A549 (cell line): ENCODE data around the gene TBCC.

ENCODE experiments used
- CHD2 ChIP-seq: fragments of 150-350 bp; IDR thresholded peaks from 2 replicates; pipeline ENCODE4 v1.6.1; 2014; ENCODE audit warnings: low read length; ENCODE audit not compliant: partially characterized antibody
- CTCF ChIP-seq: fragments of >200 bp; sonication (Bioruptor Twin); formaldehyde crosslinking; IDR thresholded peaks from 3 replicates; pipeline ENCODE4 v1.5.1; 2016
- EP300 ChIP-seq, 2 experiments: fragments of >200 bp; sonication (Bioruptor Twin); formaldehyde crosslinking; IDR thresholded peaks; 2 replicates in 1 of 2; 3 replicates in 1 of 2; pipeline ENCODE4 v1.6.1; 2016 to 2017
- HDAC2 ChIP-seq: fragments of 200-600 bp; sonication (generic); IDR thresholded peaks from 2 replicates; pipeline ENCODE4 v1.6.1; 2016
- MAX ChIP-seq: IDR thresholded peaks from 2 replicates; pipeline ENCODE4 v1.6.1; 2012
- MYC ChIP-seq: IDR thresholded peaks from 2 replicates; pipeline ENCODE4 v1.6.1; 2012; ENCODE audit warnings: mild to moderate bottlenecking, inconsistent platforms, low read length, improper control_type of control experiment, borderline replicate concordance
- PHF8 ChIP-seq: fragments of 200-600 bp; sonication (generic); IDR thresholded peaks from 2 replicates; pipeline ENCODE4 v1.6.1; 2016; ENCODE audit warnings: low read depth, mild to moderate bottlenecking, antibody characterized with exemption, moderate library complexity, borderline replicate concordance
- POLR2A ChIP-seq: IDR thresholded peaks from 2 replicates; pipeline ENCODE4 v1.6.1; 2012; ENCODE audit warnings: mild to moderate bottlenecking, low read length
- POLR2AphosphoS2 ChIP-seq: conservative IDR thresholded peaks from 2 replicates; pipeline ENCODE4 v1.6.1; 2012; ENCODE audit warnings: low read length, improper control_type of control experiment, inconsistent platforms
- REST ChIP-seq: fragments of 200-600 bp; sonication (generic); IDR thresholded peaks from 2 replicates; pipeline ENCODE4 v1.6.1; 2016; ENCODE audit warnings: antibody characterized with exemption, mild to moderate bottlenecking, moderate library complexity
- SREBF2 ChIP-seq: fragments of 450-650 bp; IDR thresholded peaks from 2 replicates; pipeline ENCODE4 v1.6.1; 2014; ENCODE audit warnings: mild to moderate bottlenecking, moderate library complexity

DNA sequence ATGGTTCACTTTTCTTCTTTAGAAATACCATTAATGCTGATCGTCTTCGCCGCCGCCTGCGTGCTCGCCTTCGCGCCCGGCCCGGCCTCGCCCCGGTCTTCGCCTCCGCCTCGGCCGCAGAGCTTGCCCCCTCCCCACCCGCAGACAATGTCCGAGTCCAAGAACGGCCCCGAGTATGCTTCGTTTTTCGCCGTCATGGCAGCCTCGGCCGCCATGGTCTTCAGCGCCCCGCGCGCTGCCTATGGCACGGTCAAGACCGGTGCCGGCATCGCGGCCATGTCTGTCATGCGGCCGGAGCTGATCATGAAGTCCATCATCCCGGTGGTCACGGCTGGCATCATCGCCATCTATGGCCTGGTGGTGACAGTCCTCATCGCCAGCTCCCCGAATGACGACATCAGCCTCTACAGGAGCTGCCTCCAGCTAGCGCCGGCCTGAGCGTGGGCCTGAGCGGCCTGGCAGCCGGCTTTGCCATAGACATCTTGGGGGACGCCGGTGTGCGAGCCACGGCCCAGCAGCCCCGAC is 18.8 kb downstream of the TBCC start:
- TF ChIP-seq MYC: no peak
- no peak for TF ChIP-seq EP300 (IDR thresholded peaks at IDR 0.05)
- TF ChIP-seq POLR2A: no peak
- no peak for TF ChIP-seq CHD2
- TF ChIP-seq CTCF: no peak
- TF ChIP-seq POLR2AphosphoS2: no peak
- no peak for TF ChIP-seq REST
- no peak for TF ChIP-seq SREBF2
- no peak for TF ChIP-seq MAX
- TF ChIP-seq HDAC2: no peak
- no peak for TF ChIP-seq PHF8
